ENCODE data around the gene RNU6-9.

Gene RNU6-9

GRCh38 chr19:884420-885211 is 8.7 kb upstream of the RNU6-9 start:
- Histone ChIP-seq H3K27ac (ENCODE audit: low read length) (no peak overlapping the region), H4K20me1 (ENCODE audit: insufficient read depth, low read length) (peaks cover 5% of the 10 kb centered on the region), H2AFZ (ENCODE audit: low read depth, low read length) (no peak overlapping the region), H3K27me3 (ENCODE audit: insufficient read depth, low read length, poor library complexity) (no peaks in the 10 kb centered on the region), H3K4me3 (ENCODE audit: low read depth in 1 of 2, low read length in 2 of 2) (no peak overlapping the region), H3K36me3 (ENCODE audit: insufficient read depth, low read length) (peaks cover 85% of the 10 kb centered on the region), H3K79me2 (ENCODE audit: insufficient read depth, low read length) (0 out of 2 replicates have a peak, but pooled peaks cover 3% of the 10 kb centered on the region), H3K9ac (ENCODE audit: low read depth, low read length) (no peak overlapping the region), H3K9me3 (ENCODE audit: insufficient read depth, low read length, severe bottlenecking) (no peaks in the 10 kb centered on the region), H3K4me2 (ENCODE audit: insufficient read depth, low read length) (no peak overlapping the region), H3K4me1 (ENCODE audit: insufficient read depth, low read length) (no peaks in the 10 kb centered on the region)
- DNase-seq (no peak), ATAC-seq (ENCODE audit: insufficient read depth, low read depth) (no peak)
- TF ChIP-seq CTCF (IDR thresholded peaks at IDR 0.05; ENCODE audit: borderline replicate concordance, extremely low read depth, low read length, poor library complexity, severe bottlenecking) (no peak), EZH2 (IDR thresholded peaks at IDR 0.05; ENCODE audit: borderline replicate concordance, low read depth, low read length, severe bottlenecking) (no peak)

GRCh38 chr19:885536-886224 is 7.6 kb upstream of the RNU6-9 start:
- TF ChIP-seq EZH2 (IDR thresholded peaks at IDR 0.05; ENCODE audit: borderline replicate concordance, low read depth, low read length, severe bottlenecking) = no peak
- TF ChIP-seq CTCF (IDR thresholded peaks at IDR 0.05; ENCODE audit: borderline replicate concordance, extremely low read depth, low read length, poor library complexity, severe bottlenecking) = no peak
- no peak overlapping the region for H3K4me3 ChIP-seq (ENCODE audit: low read depth in 1 of 2, low read length in 2 of 2)

GRCh38 chr19:887072-887471 is 6.2 kb upstream of the RNU6-9 start:
- H3K4me1 ChIP-seq (ENCODE audit: insufficient read depth, low read length) = peaks cover 13% of the 10 kb centered on the region
- no peak overlapping the region for H2AFZ ChIP-seq (ENCODE audit: low read depth, low read length)
- TF ChIP-seq CTCF (IDR thresholded peaks at IDR 0.05; ENCODE audit: borderline replicate concordance, extremely low read depth, low read length, poor library complexity, severe bottlenecking) (no peak), EZH2 (IDR thresholded peaks at IDR 0.05; ENCODE audit: borderline replicate concordance, low read depth, low read length, severe bottlenecking) (no peak)
- peaks cover 5% of the 10 kb centered on the region for H4K20me1 ChIP-seq (ENCODE audit: insufficient read depth, low read length)
- H3K4me3 ChIP-seq (ENCODE audit: low read depth in 1 of 2, low read length in 2 of 2) = no peak overlapping the region
- H3K9ac ChIP-seq (ENCODE audit: low read depth, low read length) = no peak overlapping the region
- no peaks in the 10 kb centered on the region for H3K9me3 ChIP-seq (ENCODE audit: insufficient read depth, low read length, severe bottlenecking)
- H3K27ac ChIP-seq (ENCODE audit: low read length) = no peak overlapping the region
- H3K36me3 ChIP-seq (ENCODE audit: insufficient read depth, low read length) = peaks cover 80% of the 10 kb centered on the region
- peaks cover 16% of the 10 kb centered on the region for H3K79me2 ChIP-seq (ENCODE audit: insufficient read depth, low read length)
- no peak overlapping the region for H3K4me2 ChIP-seq (ENCODE audit: insufficient read depth, low read length)
- no peaks in the 10 kb centered on the region for H3K27me3 ChIP-seq (ENCODE audit: insufficient read depth, low read length, poor library complexity)
- DNase-seq (no peak), ATAC-seq (ENCODE audit: insufficient read depth, low read depth) (no peak)

More at GRCh38 chr19:885536-886224, 7.6 kb upstream of the RNU6-9 start:
- Histone ChIP-seq H3K36me3 (ENCODE audit: insufficient read depth, low read length) (peaks cover 88% of the 10 kb centered on the region), H3K79me2 (ENCODE audit: insufficient read depth, low read length) (peaks cover 4% of the 10 kb centered on the region), H3K9me3 (ENCODE audit: insufficient read depth, low read length, severe bottlenecking) (no peaks in the 10 kb centered on the region), H3K9ac (ENCODE audit: low read depth, low read length) (no peak overlapping the region), H3K4me2 (ENCODE audit: insufficient read depth, low read length) (no peak overlapping the region), H3K27me3 (ENCODE audit: insufficient read depth, low read length, poor library complexity) (no peaks in the 10 kb centered on the region), H3K4me1 (ENCODE audit: insufficient read depth, low read length) (peaks cover 1% of the 10 kb centered on the region; the same call in 1 of the 2 replicates), H3K27ac (ENCODE audit: low read length) (no peak overlapping the region), H4K20me1 (ENCODE audit: insufficient read depth, low read length) (peaks cover 5% of the 10 kb centered on the region), H2AFZ (ENCODE audit: low read depth, low read length) (no peak overlapping the region)
- DNase-seq (no peak), ATAC-seq (ENCODE audit: insufficient read depth, low read depth) (no peak)

All from DND-41 (cell line).